Activated naive CD4-positive, alpha-beta T cell treated with Interleukin-2 at 50 U/mL for 16 hours (primary cell): ENCODE results near the gene EXO5.
"Not testable (repeated sequence)": the region's sequence is repeated elsewhere in the genome, so short reads cannot be mapped to it uniquely, and the experiment has no call there.

ENCODE experiments used
- DNase-seq: peaks from one replicate; pipeline ENCODE4 v3.0.0-alpha.2; 2020

EXO5 gene

GRCh38 chr1:40553017-40553416 lies 44.5 kb downstream of the EXO5 start:
- no peak for DNase-seq

- DNase-seq, result not testable (repeated sequence)
Measured at GRCh38 chr1:40554807-40555206, 46.2 kb downstream of the EXO5 start.

GRCh38 chr1:40556121-40556520 lies 47.6 kb downstream of the EXO5 start:
- no peak for DNase-seq

GRCh38 chr1:40558241-40558640 lies 49.7 kb downstream of the EXO5 start:
- not testable (repeated sequence) for DNase-seq

- DNase-seq, result no peak
Measured at GRCh38 chr1:40562185-40562584, 53.6 kb downstream of the EXO5 start.

- DNase-seq, result no peak
Measured at GRCh38 chr1:40563266-40563665, 54.7 kb downstream of the EXO5 start.

GRCh38 chr1:40564506-40564905 lies 55.9 kb downstream of the EXO5 start:
- DNase-seq, result no peak

GRCh38 chr1:40564913-40565312 lies 56.3 kb downstream of the EXO5 start:
- no peak for DNase-seq
